Ovary (tissue), 3 donors: ENCODE data around the gene FIBCD1.

Experiments
- EP300 ChIP-seq: sonication (generic); formaldehyde crosslinking; IDR thresholded peaks from one replicate; pipeline ENCODE4 v1.6.1; 2017; ENCODE audit warnings: antibody characterized with exemption
- TF ChIP-seq, protein P1 (sequence below), 3 donors: fragments of 450-650 bp in 2 of 3; fragments of 200-600 bp in 1 of 3; IDR thresholded peaks; one replicate each; pipeline versions ENCODE4 v1.5.1 to v1.8.0; 2016 to 2022; ENCODE audit warnings: antibody characterized with exemption in 3 of 3, mild to moderate bottlenecking in 1 of 3
- donor health status: DM: no; HTN: no; CAD: no.

GRCh38 chr9:130932255-130933079 lies 6.6 kb downstream of the FIBCD1 start:
- TF ChIP-seq, protein P1, sequence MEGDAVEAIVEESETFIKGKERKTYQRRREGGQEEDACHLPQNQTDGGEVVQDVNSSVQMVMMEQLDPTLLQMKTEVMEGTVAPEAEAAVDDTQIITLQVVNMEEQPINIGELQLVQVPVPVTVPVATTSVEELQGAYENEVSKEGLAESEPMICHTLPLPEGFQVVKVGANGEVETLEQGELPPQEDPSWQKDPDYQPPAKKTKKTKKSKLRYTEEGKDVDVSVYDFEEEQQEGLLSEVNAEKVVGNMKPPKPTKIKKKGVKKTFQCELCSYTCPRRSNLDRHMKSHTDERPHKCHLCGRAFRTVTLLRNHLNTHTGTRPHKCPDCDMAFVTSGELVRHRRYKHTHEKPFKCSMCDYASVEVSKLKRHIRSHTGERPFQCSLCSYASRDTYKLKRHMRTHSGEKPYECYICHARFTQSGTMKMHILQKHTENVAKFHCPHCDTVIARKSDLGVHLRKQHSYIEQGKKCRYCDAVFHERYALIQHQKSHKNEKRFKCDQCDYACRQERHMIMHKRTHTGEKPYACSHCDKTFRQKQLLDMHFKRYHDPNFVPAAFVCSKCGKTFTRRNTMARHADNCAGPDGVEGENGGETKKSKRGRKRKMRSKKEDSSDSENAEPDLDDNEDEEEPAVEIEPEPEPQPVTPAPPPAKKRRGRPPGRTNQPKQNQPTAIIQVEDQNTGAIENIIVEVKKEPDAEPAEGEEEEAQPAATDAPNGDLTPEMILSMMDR (IDR thresholded peaks at IDR 0.05) = no peak
- TF ChIP-seq EP300 = no peak
